K562 (cell line): ENCODE results near the gene FASTKD1. TPM values are rescaled to one million over a fixed set of nuclear protein-coding genes. Genes with fewer than 3 reads are reported as not detected.

Source experiments
- ATAC-seq: fragments of 200-7000 bp; cut with Tn5 transposase; 3 replicates; pipeline ENCODE4 v1.9.1; 2020; ENCODE audit warnings: moderate library complexity
- BruUV-seq: library from RNA; stranded (reverse); fragments of 400-500 nt; replicated peaks from 2 replicates; lab custom pipeline; 2021; lab: Mats Ljungman, UMichigan
- CTCF ChIA-PET: fragments of 300-600 bp; formaldehyde crosslinking; extraction: SDS; loops from one replicate; lab custom pipeline; 2021; ENCODE audit warnings: low intra/inter-chr PET ratio; lab: Yijun Ruan, JAX
- POLR2A ChIA-PET: fragments of 300-600, 350-650 bp; sonication (Branson Sonifier 250); formaldehyde crosslinking; extraction: SDS; loops from one replicate; lab custom pipeline; 2021; ENCODE audit warnings: antibody characterized with exemption, inconsistent platforms; lab: Yijun Ruan, JAX
- DNase-seq, 4 experiments: peaks; one replicate each; pipeline versions ENCODE4 v3.0.0 to v3.0.0-alpha.2; 2011 to 2018; ENCODE audit warnings: low spot score in 3 of 4, mixed read lengths in 3 of 4; ENCODE audit errors: extremely low read depth in 1 of 4
- FAIRE-seq: peaks from 2 replicates; lab custom pipeline; 2011; peaks lifted over from hg19 to GRCh38; lab: Jason Lieb, UNC
- H2AFZ ChIP-seq: 2 replicates; pipeline ENCODE4 v1.6.0; 2011; ENCODE audit warnings: low read depth, low read length, control low read depth, inconsistent platforms
- H3K27ac ChIP-seq: fragments of 200-600 bp; 3 replicates; pipeline ENCODE4 v1.8.0; 2011; ENCODE audit warnings: low read depth, mild to moderate bottlenecking, control low read depth, inconsistent platforms, low read length, moderate library complexity, mixed read lengths; ENCODE audit errors: extremely low read depth
- H3K27me3 ChIP-seq, 2 experiments: fragments of 300-600 bp in 1 of 2; 2 replicates in 1 of 2; 3 replicates in 1 of 2; pipeline versions ENCODE4 v1.6.0 to v1.8.0; 2011; ENCODE audit warnings: inconsistent platforms in 2 of 2, low read length in 2 of 2, mild to moderate bottlenecking in 1 of 2, mixed read lengths in 1 of 2, moderate library complexity in 1 of 2; ENCODE audit not compliant: control insufficient read depth in 2 of 2, insufficient read depth in 2 of 2
- H3K36me3 ChIP-seq: fragments of 300-600 bp; 3 replicates; pipeline ENCODE4 v1.8.0; 2011; ENCODE audit warnings: mild to moderate bottlenecking, low read length, inconsistent platforms; ENCODE audit not compliant: control insufficient read depth, insufficient read depth
- H3K4me1 ChIP-seq, 2 experiments: fragments of 200-600 bp in 1 of 2; replicated peaks in 1 of 2; 2 replicates in 1 of 2; 3 replicates in 1 of 2; pipeline versions ENCODE4 v1.5.1 to v1.8.0; 2011; ENCODE audit warnings: inconsistent platforms in 2 of 2, low read length in 2 of 2, mild to moderate bottlenecking in 1 of 2, mixed read lengths in 1 of 2, moderate library complexity in 1 of 2; ENCODE audit not compliant: control insufficient read depth in 2 of 2, insufficient read depth in 2 of 2
- H3K4me2 ChIP-seq: 2 replicates; pipeline ENCODE4 v1.6.1; 2011; ENCODE audit warnings: low read length, control low read depth, inconsistent platforms, mixed read lengths; ENCODE audit not compliant: insufficient read depth
- H3K4me3 ChIP-seq: fragments of 200-600 bp; sonication (generic), shearing (Covaris generic); 2 replicates; pipeline ENCODE4 v1.5.1; 2016; ENCODE audit warnings: control low read depth, inconsistent platforms
- H3K79me2 ChIP-seq: fragments of 200-600 bp; 3 replicates; pipeline ENCODE4 v1.8.0; 2011; ENCODE audit warnings: low read length, inconsistent platforms; ENCODE audit not compliant: control insufficient read depth, insufficient read depth
- H3K9ac ChIP-seq, 2 experiments: 2 replicates each; pipeline versions ENCODE4 v1.6.0 to v1.6.1; 2011; ENCODE audit warnings: low read depth in 2 of 2, low read length in 2 of 2, control low read depth in 1 of 2, inconsistent platforms in 1 of 2, mild to moderate bottlenecking in 1 of 2, mixed read lengths in 1 of 2; ENCODE audit not compliant: insufficient read depth in 1 of 2
- H3K9me1 ChIP-seq: one replicate; pipeline ENCODE4 v1.6.0; 2011; ENCODE audit warnings: inconsistent platforms, mild to moderate bottlenecking, low read length, moderate library complexity; ENCODE audit not compliant: control insufficient read depth, insufficient read depth
- H3K9me3 ChIP-seq: replicated peaks from 2 replicates; pipeline ENCODE4 v1.5.1; 2011; ENCODE audit warnings: low read depth, low read length, inconsistent platforms; ENCODE audit not compliant: control insufficient read depth, insufficient read depth
- H4K20me1 ChIP-seq: replicated peaks from 2 replicates; pipeline ENCODE4 v1.6.1; 2011; ENCODE audit warnings: low read length, inconsistent platforms, mixed read lengths; ENCODE audit not compliant: control insufficient read depth, insufficient read depth
- ADNP ChIP-seq: fragments of 200-800 bp; sonication (Bioruptor generic); IDR thresholded peaks from 2 replicates; pipeline ENCODE4 v1.6.1; 2016; ENCODE audit warnings: missing genetic modification characterization, missing compliant biosample characterization
- CBFA2T2 ChIP-seq: fragments of 450-650 bp; conservative IDR thresholded peaks from 2 replicates; pipeline ENCODE4 v1.6.1; 2017; ENCODE audit warnings: mild to moderate bottlenecking
- HDAC1 ChIP-seq, 2 experiments: fragments of 450-650 bp; IDR thresholded peaks; 2 replicates each; pipeline ENCODE4 v1.6.1; 2016 to 2017; ENCODE audit warnings: inconsistent platforms in 1 of 2, mild to moderate bottlenecking in 1 of 2, moderate library complexity in 1 of 2
- KLF16 ChIP-seq: IDR thresholded peaks from 2 replicates; pipeline ENCODE4 v1.6.1; 2016; ENCODE audit warnings: antibody characterized with exemption
- MCM5 ChIP-seq: fragments of 450-650 bp; IDR thresholded peaks from 2 replicates; pipeline ENCODE4 v1.6.1; 2016; ENCODE audit warnings: low read depth
- NR1H2 ChIP-seq: sonication (generic); formaldehyde crosslinking; IDR thresholded peaks from 2 replicates; pipeline ENCODE4 v1.4.0; 2020; ENCODE audit warnings: mild to moderate bottlenecking, missing genetic modification reagents
- PRPF4 ChIP-seq: fragments of 200-400 bp; formaldehyde crosslinking; IDR thresholded peaks from one replicate; pipeline ENCODE4 v1.6.1; 2017; ENCODE audit warnings: low read length, low read depth, mild to moderate bottlenecking; ENCODE audit not compliant: insufficient read depth, poor library complexity, severe bottlenecking
- SOX6 ChIP-seq: fragments of 450-650 bp; IDR thresholded peaks from 2 replicates; pipeline ENCODE4 v1.6.1; 2014; ENCODE audit warnings: mild to moderate bottlenecking
- WGBS: fragments of 100-300 bp; shearing (Covaris generic); methylation state at CpG from one replicate; pipeline ENCODE4 v1.1.6; 2016; ENCODE audit warnings: low coverage, mixed read lengths; ENCODE audit not compliant: insufficient coverage; ENCODE audit errors: missing lambda C conversion rate; 5-methylcytosine and 5-hydroxymethylcytosine counted together
- in situ Hi-C: fragments of 300-500 bp; cut with MboI; formaldehyde crosslinking; loops from 4 replicates; pipeline ENCODE4 v1.15.0; 2018; ENCODE audit warnings: inconsistent platforms, mixed read lengths
- intact Hi-C: fragments of 100-400 bp; cut with micrococcal nuclease; formaldehyde crosslinking; loops from 2 replicates; pipeline ENCODE4 v1.14.2; 2022
- polyA plus RNA-seq, 8 experiments: library from polyadenylated mRNA; depleted of rRNA in 4 of 8; stranded (reverse) in 5 of 8; unstranded in 3 of 8; fragments of >200 nt; fragmentation: Nextera tagmentation in 2 of 8; fragmentation: Illumina TruSeq in 1 of 8; extraction: Ambion mirVana in 2 of 8; extraction: Trizol in 1 of 8; gene quantifications; 2 replicates each; pipeline versions ENCODE4 v1.2.1 to v1.2.3, GENCODE V29; 2011 to 2014; ENCODE audit warnings: inconsistent platforms in 1 of 8, missing spikeins in 1 of 8
- total RNA-seq, 7 experiments: library from RNA; depleted of rRNA in 6 of 7; stranded (reverse); fragments of >200 nt in 6 of 7; fragmentation: Illumina TruSeq in 2 of 7; extraction: Trizol in 2 of 7; gene quantifications; 2 replicates each; pipeline versions ENCODE4 v1.2.1 to v1.2.3, GENCODE V29; 2011 to 2021; ENCODE audit warnings: low replicate concordance in 1 of 7
- TF ChIP-seq, protein P1 (sequence below): fragments of 150-350 bp; conservative IDR thresholded peaks from 2 replicates; pipeline ENCODE4 v1.6.1; 2014; ENCODE audit warnings: low read length
- TF ChIP-seq, protein P2 (sequence below): fragments of 250-450 bp; sonication (Bioruptor Pico); IDR thresholded peaks from 2 replicates; pipeline ENCODE4 v1.4.0; 2020; ENCODE audit warnings: mild to moderate bottlenecking

The FASTKD1 gene
- total and polyA plus RNA-seq, 9 of the 15 experiments (the other 6 are each of a cell fraction or from before 2014, with no cell fraction given), result 63.5 to 134 (median 119) TPM

- H3K4me3 ChIP-seq, result no peak overlapping the region
- H3K9me3 ChIP-seq, result no peaks in the 10 kb centered on the region
- no peak overlapping the region for H3K9ac ChIP-seq
- no peak for TF ChIP-seq PRPF4
- TF ChIP-seq ADNP (tag), result no peak
- no peak for TF ChIP-seq NR1H2 (CRISPR knock-in tag)
- no peak for TF ChIP-seq HDAC1 (IDR thresholded peaks at IDR 0.05)
- TF ChIP-seq, protein P1, sequence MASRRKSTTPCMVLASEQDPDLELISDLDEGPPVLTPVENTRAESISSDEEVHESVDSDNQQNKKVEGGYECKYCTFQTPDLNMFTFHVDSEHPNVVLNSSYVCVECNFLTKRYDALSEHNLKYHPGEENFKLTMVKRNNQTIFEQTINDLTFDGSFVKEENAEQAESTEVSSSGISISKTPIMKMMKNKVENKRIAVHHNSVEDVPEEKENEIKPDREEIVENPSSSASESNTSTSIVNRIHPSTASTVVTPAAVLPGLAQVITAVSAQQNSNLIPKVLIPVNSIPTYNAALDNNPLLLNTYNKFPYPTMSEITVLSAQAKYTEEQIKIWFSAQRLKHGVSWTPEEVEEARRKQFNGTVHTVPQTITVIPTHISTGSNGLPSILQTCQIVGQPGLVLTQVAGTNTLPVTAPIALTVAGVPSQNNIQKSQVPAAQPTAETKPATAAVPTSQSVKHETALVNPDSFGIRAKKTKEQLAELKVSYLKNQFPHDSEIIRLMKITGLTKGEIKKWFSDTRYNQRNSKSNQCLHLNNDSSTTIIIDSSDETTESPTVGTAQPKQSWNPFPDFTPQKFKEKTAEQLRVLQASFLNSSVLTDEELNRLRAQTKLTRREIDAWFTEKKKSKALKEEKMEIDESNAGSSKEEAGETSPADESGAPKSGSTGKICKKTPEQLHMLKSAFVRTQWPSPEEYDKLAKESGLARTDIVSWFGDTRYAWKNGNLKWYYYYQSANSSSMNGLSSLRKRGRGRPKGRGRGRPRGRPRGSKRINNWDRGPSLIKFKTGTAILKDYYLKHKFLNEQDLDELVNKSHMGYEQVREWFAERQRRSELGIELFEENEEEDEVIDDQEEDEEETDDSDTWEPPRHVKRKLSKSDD, result no peak
- no peak for TF ChIP-seq CBFA2T2
- no peak for TF ChIP-seq MCM5
- TF ChIP-seq, protein P2, sequence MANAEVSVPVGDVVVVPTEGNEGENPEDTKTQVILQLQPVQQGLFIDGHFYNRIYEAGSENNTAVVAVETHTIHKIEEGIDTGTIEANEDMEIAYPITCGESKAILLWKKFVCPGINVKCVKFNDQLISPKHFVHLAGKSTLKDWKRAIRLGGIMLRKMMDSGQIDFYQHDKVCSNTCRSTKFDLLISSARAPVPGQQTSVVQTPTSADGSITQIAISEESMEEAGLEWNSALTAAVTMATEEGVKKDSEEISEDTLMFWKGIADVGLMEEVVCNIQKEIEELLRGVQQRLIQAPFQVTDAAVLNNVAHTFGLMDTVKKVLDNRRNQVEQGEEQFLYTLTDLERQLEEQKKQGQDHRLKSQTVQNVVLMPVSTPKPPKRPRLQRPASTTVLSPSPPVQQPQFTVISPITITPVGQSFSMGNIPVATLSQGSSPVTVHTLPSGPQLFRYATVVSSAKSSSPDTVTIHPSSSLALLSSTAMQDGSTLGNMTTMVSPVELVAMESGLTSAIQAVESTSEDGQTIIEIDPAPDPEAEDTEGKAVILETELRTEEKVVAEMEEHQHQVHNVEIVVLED (CRISPR knock-in tag), result no peak
- TF ChIP-seq KLF16, result no peak
- no peak for TF ChIP-seq SOX6
- H2AFZ ChIP-seq, result no peak overlapping the region
- no peak for DNase-seq
- POLR2A ChIA-PET, result interaction anchor here (0.8 to 2.0 kb wide), 4 partner anchors 10 to 70 kb away, joined by 3 to 6 read pairs (median 4); no protein-coding TSS in a partner anchor
- FAIRE-seq, result no peak
- 95% methylated on average over 4 of the region's 4 CpGs for WGBS
- no peak overlapping the region for H3K27ac ChIP-seq
- BruUV-seq, result no TSS peak
- no peak overlapping the region for H3K4me2 ChIP-seq
- H3K4me1 ChIP-seq, result no peaks in the 10 kb centered on the region
- no peaks in the 10 kb centered on the region for H3K27me3 ChIP-seq
- no peaks in the 10 kb centered on the region for H4K20me1 ChIP-seq
- no peak for ATAC-seq
- no peaks in the 10 kb centered on the region for H3K9me1 ChIP-seq
- intact Hi-C loops (no loop called here), in situ Hi-C loops (no loop called here)
- peaks cover 78% of the 10 kb centered on the region for H3K36me3 ChIP-seq
- peaks cover 39% of the 10 kb centered on the region; the same call in 2 of the 3 replicates for H3K79me2 ChIP-seq
- CTCF ChIA-PET, result no interaction called here
Measured at GRCh38 chr2:169623235-169623634, 49.6 kb upstream of the FASTKD1 start.
